G401.6 (cell line): ENCODE measurements around the gene LRRC4C.
"Not testable (repeated sequence)": the region's sequence is repeated elsewhere in the genome, so short reads cannot be mapped to it uniquely, and the experiment has no call there.

Experiments used
- FAIRE-seq: peaks from 2 replicates; lab custom pipeline; 2012; peaks lifted over from hg19 to GRCh38; lab: Jason Lieb, UNC

LRRC4C gene

GRCh38 chr11:40223596-40224330, 1235.7 kb downstream of the LRRC4C start:
- FAIRE-seq, result no peak

- no peak for FAIRE-seq
Observed at GRCh38 chr11:40219401-40219800, 1240.1 kb downstream of the LRRC4C start.

GRCh38 chr11:40215556-40215955, 1243.9 kb downstream of the LRRC4C start:
- no peak for FAIRE-seq

GRCh38 chr11:40207416-40207815, 1252.0 kb downstream of the LRRC4C start:
- FAIRE-seq, result no peak

GRCh38 chr11:40204228-40204627, 1255.2 kb downstream of the LRRC4C start:
- FAIRE-seq, result no peak

- no peak for FAIRE-seq
Observed at GRCh38 chr11:40203606-40204005, 1255.8 kb downstream of the LRRC4C start.

- no peak for FAIRE-seq
Observed at GRCh38 chr11:40202589-40203270, 1256.7 kb downstream of the LRRC4C start.

GRCh38 chr11:40192590-40192989, 1266.9 kb downstream of the LRRC4C start:
- not testable (repeated sequence) for FAIRE-seq

- FAIRE-seq, result no peak
Observed at GRCh38 chr11:40190294-40190693, 1269.2 kb downstream of the LRRC4C start.

- no peak for FAIRE-seq
Observed at GRCh38 chr11:40188848-40189247, 1270.6 kb downstream of the LRRC4C start.

- FAIRE-seq, result no peak
Observed at GRCh38 chr11:40187295-40187694, 1272.2 kb downstream of the LRRC4C start.

GRCh38 chr11:40186437-40187263, 1272.8 kb downstream of the LRRC4C start:
- FAIRE-seq, result no peak

- FAIRE-seq, result no peak
Observed at GRCh38 chr11:40185793-40186192, 1273.7 kb downstream of the LRRC4C start.

- no peak for FAIRE-seq
Observed at GRCh38 chr11:40183073-40184064, 1276.1 kb downstream of the LRRC4C start.

- no peak for FAIRE-seq
Observed at GRCh38 chr11:40179541-40179940, 1279.9 kb downstream of the LRRC4C start.

GRCh38 chr11:40178470-40178869, 1281.0 kb downstream of the LRRC4C start:
- no peak for FAIRE-seq

- FAIRE-seq, result no peak
Observed at GRCh38 chr11:40175980-40176379, 1283.5 kb downstream of the LRRC4C start.

- no peak for FAIRE-seq
Observed at GRCh38 chr11:40170078-40170477, 1289.4 kb downstream of the LRRC4C start.

- no peak for FAIRE-seq
Observed at GRCh38 chr11:40168414-40168813, 1291.0 kb downstream of the LRRC4C start.

- FAIRE-seq, result not testable (repeated sequence)
Observed at GRCh38 chr11:40167805-40168204, 1291.6 kb downstream of the LRRC4C start.

- FAIRE-seq, result no peak
Observed at GRCh38 chr11:40166892-40167291, 1292.6 kb downstream of the LRRC4C start.
